HG03280 (cell line): ENCODE data around the gene FGD3.
"Not testable (repeated sequence)": the region's sequence is repeated elsewhere in the genome, so short reads cannot be mapped to it uniquely, and the experiment has no call there.

Source experiments
- ATAC-seq: cut with Tn5 transposase; IDR thresholded peaks from one replicate; pipeline ENCODE4 v1.9.1; 2021; ENCODE audit warnings: mild to moderate bottlenecking, moderate library complexity; ENCODE audit not compliant: unreplicated experiment

Gene FGD3

GRCh38 chr9:93007529-93008058 lies 60.3 kb downstream of the FGD3 start:
- ATAC-seq, result no peak

GRCh38 chr9:93008457-93008856 lies 61.1 kb downstream of the FGD3 start:
- ATAC-seq, result no peak

DNA sequence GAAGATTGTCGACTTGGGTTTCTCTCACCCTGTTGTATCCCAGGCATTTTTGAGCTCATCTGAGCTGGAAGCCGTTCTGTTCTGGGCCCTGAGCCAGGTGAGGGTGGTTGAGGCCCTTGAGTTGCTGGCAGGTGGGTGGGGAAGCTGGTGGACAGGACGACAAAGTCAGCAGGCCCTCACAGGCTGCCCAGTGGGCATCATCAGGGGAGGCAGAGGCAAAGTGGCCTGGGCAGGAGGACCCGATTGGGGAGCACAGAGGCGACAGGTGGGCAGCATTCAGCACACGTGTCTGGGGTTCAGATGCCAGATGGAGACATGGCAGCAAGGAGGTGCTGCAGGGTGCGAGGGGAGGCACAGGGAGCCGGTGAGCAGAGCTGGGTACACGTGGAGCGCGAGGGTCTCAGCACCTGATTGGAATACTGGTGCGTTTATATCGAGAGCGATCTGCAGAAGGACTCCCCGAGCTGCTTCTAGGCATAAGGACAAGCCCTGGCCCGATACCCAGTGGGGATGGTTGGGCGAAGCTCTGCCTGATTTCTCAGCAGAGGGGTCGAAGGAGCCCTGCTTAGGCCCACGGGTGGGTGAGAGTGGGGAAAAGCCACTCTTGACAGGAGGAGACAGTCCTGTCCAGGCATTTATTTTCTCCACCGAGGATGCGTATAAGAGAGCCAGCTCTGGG lies 62.2 kb downstream of the FGD3 start:
- ATAC-seq, result no peak

GRCh38 chr9:93010056-93010455 lies 62.7 kb downstream of the FGD3 start:
- no peak for ATAC-seq

- no peak for ATAC-seq
Measured at GRCh38 chr9:93010704-93011103, 63.4 kb downstream of the FGD3 start.

DNA sequence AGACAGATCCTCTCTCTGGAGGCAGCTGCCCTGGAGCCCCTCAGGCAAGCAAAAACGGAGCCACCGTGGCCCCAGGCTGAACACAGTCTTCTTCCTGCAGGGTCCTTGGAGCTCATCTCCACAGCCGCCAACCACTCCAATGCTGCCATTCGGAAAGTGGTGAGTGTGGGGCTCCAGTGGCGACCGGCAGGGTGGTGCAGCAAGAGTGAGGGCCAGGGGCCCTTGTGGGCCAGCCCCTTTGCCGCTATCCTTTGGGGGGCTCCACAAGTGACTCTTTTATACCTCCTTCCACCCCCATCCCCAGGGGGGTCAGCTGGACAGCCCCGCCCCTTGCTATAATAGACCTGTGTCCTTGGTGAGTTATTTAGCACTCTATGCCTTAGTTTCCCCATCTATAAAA lies 63.8 kb downstream of the FGD3 start:
- ATAC-seq, result no peak

DNA sequence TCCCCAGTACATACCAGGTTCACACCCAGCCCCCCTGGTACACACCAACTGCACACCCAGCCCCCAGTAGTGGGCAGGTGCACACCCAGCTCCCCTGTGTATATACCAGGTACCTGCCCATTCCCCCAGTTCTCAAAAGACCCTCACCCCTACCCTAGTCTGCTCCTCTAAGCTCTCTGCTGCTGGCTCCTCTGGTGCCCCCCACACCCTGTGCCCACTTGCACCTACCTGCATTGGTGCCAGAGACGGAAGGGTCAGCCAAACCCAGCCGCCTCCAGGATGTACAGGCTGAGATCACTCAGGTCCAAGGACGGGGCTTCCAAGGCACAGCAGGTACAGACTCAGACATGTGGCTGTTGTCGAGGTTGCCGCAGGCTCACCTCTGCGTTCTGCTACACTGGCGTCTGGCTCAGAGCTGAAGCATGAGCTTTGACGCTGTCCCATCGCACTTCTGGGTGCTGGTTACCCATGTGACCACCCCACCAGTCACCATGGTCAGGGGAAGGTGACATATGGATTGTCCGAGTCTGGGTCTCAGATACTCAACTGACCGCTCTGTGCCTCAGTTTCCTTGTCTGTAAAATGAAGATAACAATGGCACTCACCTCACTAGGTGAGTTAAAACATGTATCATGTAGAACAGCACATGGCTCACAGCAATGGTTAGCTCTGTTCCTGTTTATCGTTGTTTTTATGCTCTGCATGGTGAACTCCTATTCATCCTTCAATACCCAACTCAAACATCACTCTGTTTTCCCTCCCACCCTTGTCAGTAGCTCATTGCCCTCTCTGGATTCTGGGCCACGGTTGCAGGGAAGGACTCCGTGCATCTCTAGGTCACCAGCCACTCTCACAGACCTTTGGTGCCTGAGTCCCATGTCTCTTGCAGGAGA lies 65.9 kb downstream of the FGD3 start:
- no peak for ATAC-seq

DNA sequence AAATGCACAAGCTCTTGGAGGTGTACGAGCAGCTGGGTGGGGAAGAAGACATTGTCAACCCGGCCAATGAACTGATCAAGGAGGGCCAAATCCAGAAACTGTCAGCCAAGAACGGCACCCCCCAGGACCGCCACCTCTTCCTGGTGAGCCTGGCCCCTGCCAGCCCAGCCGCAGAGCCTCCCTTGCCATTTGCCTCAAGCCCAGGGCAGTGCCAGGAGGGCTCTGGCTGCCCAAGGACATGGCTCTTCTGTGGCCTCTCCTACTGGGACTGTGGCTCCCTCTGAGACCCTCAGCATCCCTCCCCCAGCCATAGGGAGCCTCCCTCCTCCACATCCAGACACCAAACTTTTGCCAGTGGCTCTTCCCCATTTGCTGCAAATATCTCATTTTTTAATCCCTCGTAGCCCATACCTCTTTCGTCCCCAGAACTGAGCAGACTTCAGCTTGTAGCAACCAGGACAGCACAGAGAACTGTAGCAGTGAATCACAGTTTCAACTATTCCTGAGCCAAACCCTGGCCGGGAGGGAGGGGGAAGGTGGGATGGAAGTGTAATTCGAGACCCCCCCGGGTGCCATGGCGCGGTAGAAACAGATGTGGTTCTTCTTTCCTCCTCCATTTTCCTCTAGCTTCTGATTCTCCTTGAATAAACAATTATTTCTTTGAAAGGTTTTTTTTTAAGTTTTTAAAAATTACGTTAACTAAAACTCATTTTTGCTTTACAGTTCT lies 66.7 kb downstream of the FGD3 start:
- ATAC-seq, result no peak

GRCh38 chr9:93015190-93015589 lies 67.9 kb downstream of the FGD3 start:
- ATAC-seq, result not testable (repeated sequence)

- no peak for ATAC-seq
Measured at GRCh38 chr9:93017621-93018020, 70.3 kb downstream of the FGD3 start.

- ATAC-seq, result no peak
Measured at GRCh38 chr9:93020151-93020550, 72.8 kb downstream of the FGD3 start.

DNA sequence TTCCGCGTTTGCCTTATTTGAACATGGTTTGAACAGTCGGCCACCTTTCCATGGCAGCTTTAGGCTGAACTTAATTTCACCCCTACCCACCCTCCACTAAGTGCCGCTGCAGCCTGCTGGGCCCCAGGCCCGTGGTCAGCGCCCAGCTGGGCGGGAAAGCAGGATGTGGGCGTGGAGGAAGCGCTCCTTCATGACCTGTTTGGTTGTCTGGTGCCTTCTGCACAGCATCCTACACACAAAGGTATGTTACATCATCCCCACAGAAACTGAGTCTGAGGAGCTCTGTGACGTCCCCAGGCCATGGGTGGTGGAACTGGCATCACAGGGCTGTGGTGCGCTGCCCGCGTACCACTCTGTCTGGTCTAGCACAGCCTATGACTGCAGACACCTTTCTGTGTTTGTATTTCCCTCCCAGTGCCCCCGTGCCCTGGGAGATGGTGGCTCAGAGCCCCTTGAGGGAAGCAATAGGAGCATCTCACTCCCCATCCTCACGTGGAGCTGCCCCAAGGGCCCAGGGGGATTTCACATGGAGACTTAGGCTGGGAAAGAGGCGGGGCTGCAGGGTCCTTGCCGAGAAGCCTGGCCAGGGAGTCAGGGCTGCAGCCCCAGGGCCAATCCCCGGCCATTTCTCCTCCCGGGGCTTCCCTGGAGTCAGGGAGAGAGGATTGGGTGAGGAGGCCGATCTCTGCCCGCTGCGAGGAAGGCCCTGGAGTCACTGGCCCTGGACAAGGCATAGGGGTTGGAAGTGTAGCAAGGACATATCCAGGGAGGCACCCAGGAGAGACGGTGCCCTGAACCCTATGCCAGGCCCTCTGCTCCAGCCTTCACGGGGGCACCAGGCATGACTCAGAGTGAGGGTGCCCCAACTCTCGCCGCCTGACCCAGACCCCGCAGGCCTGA lies 73.7 kb downstream of the FGD3 start:
- no peak for ATAC-seq

- no peak for ATAC-seq
Measured at GRCh38 chr9:93022066-93022465, 74.7 kb downstream of the FGD3 start.

- ATAC-seq, result no peak
Measured at GRCh38 chr9:93022721-93023520, 75.6 kb downstream of the FGD3 start.

DNA sequence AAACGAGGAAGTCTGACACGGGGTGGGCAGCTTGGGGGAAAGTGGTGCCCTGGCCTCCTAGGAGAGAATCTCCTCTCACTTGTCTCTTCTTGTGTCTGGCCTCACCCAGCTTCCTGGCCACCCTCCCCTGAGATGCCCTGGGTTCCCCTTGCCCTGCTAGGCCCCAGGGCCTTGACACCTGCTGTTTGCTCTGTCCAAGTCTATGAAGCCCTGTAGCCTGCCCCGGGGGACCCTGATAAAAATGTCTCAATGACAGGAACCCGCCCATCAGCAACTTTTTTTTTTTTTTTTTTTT lies 76.1 kb downstream of the FGD3 start:
- ATAC-seq, result no peak

DNA sequence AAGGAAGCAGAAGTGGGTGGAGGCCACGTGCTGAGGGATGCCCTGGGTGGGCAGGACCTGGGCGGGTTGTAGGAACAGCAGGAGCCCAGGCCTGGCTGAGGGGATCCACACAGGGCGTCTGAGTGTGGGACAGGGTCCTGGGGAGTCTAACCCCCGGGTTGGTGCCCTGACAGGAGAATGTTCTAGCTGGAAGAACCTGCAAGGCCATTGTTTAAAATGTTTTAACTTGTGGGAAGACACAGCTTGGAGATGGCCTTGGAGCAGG lies 77.3 kb downstream of the FGD3 start:
- no peak for ATAC-seq

- no peak for ATAC-seq
Measured at GRCh38 chr9:93024986-93025630, 77.8 kb downstream of the FGD3 start.

- ATAC-seq, result no peak
Measured at GRCh38 chr9:93025736-93026135, 78.4 kb downstream of the FGD3 start.

DNA sequence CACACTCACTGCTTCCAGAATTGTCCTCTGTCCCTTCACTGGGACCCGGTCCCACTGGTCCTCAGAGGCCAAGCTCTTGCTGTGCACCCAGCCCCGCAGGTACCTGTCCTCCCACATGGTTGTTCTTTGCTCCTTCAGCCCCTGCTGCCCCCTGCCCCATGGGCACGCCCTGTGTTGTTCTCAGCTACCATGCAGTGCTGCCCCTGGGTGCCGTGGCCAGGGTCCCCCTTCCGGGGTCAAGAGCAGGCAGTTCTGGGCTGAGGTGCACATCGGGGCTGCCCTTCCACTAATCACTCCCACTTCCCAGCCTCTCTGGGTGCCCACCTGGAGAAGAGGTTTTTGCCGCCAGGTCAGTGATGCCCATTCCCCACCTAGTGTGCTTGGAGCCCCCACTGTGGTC lies 79.3 kb downstream of the FGD3 start:
- no peak for ATAC-seq

GRCh38 chr9:93027750-93028149 lies 80.4 kb downstream of the FGD3 start:
- no peak for ATAC-seq
